ENCODE measurements around the gene PDAP1.

DNA sequence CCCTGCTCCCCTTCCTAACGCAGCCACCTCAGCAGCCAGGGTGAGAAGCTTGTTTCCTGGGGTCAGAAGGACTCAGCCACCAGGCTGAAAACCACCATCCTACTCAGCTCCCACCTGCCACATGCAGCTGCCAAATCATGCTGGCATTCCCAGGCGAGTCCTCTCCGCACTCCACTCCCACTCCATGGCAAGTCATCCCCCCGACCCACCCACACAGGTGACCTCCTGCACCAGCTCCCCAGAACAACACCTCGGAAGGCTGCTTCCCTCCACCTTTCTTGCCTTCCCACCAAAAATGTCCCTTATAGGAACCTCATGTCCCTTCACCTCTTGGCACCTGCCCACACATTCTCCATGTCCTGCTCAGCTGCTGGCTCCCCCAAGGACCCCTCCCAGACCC is 4.6 kb downstream of the PDAP1 start:
- TF ChIP-seq POLR2AphosphoS5 (IDR thresholded peaks at IDR 0.05; ENCODE audit: borderline replicate concordance, low read depth, low read length) = no peak
- no peak for TF ChIP-seq EZH2 (IDR thresholded peaks at IDR 0.05)
